ENCODE measurements around the gene SFXN5.

Gene SFXN5

GRCh38 chr2:72926811-72927465, 144.6 kb downstream of the SFXN5 start:
- Histone ChIP-seq H3K4me3 (replicated peaks; ENCODE audit: low read depth, low read length) (no peak overlapping the region), H3K27me3 (replicated peaks; ENCODE audit: control insufficient read depth, insufficient read depth, low read length) (no peaks in the 10 kb centered on the region), H3K36me3 (ENCODE audit: control insufficient read depth, insufficient read depth, low read length) (no peaks in the 10 kb centered on the region)
- no peak for DNase-seq (ENCODE audit: extremely low read depth, insufficient read length)
- no peak for TF ChIP-seq CTCF (IDR thresholded peaks at IDR 0.05; ENCODE audit: insufficient read depth, low read length, poor library complexity, severe bottlenecking)

GRCh38 chr2:72926368-72926767, 145.1 kb downstream of the SFXN5 start:
- Histone ChIP-seq H3K4me3 (replicated peaks; ENCODE audit: low read depth, low read length) (no peak overlapping the region), H3K27me3 (replicated peaks; ENCODE audit: control insufficient read depth, insufficient read depth, low read length) (no peaks in the 10 kb centered on the region), H3K36me3 (ENCODE audit: control insufficient read depth, insufficient read depth, low read length) (no peaks in the 10 kb centered on the region)
- no peak for DNase-seq (ENCODE audit: extremely low read depth, insufficient read length)
- no peak for TF ChIP-seq CTCF (IDR thresholded peaks at IDR 0.05; ENCODE audit: insufficient read depth, low read length, poor library complexity, severe bottlenecking)

- Histone ChIP-seq H3K27me3 (replicated peaks; ENCODE audit: control insufficient read depth, insufficient read depth, low read length) (no peaks in the 10 kb centered on the region), H3K4me3 (replicated peaks; ENCODE audit: low read depth, low read length) (no peak overlapping the region), H3K36me3 (ENCODE audit: control insufficient read depth, insufficient read depth, low read length) (no peaks in the 10 kb centered on the region)
- no peak for TF ChIP-seq CTCF (IDR thresholded peaks at IDR 0.05; ENCODE audit: insufficient read depth, low read length, poor library complexity, severe bottlenecking)
- DNase-seq (ENCODE audit: extremely low read depth, insufficient read length) = no peak
Measured at GRCh38 chr2:72925328-72925943, 146.1 kb downstream of the SFXN5 start.

- DNase-seq (ENCODE audit: extremely low read depth, insufficient read length) = peak; percentile 52
- Histone ChIP-seq H3K4me3 (replicated peaks; ENCODE audit: low read depth, low read length) (no peak overlapping the region), H3K27me3 (replicated peaks; ENCODE audit: control insufficient read depth, insufficient read depth, low read length) (no peaks in the 10 kb centered on the region), H3K36me3 (ENCODE audit: control insufficient read depth, insufficient read depth, low read length) (no peaks in the 10 kb centered on the region)
- TF ChIP-seq CTCF (IDR thresholded peaks at IDR 0.05; ENCODE audit: insufficient read depth, low read length, poor library complexity, severe bottlenecking) = no peak
Measured at GRCh38 chr2:72924353-72925240, 146.9 kb downstream of the SFXN5 start.

GRCh38 chr2:72923833-72924352, 147.6 kb downstream of the SFXN5 start:
- no peaks in the 10 kb centered on the region; the same call in 1 of the 2 replicates for H3K27me3 ChIP-seq (replicated peaks; ENCODE audit: control insufficient read depth, insufficient read depth, low read length)
- H3K4me3 ChIP-seq (replicated peaks; ENCODE audit: low read depth, low read length) = no peak overlapping the region
- no peak for TF ChIP-seq CTCF (IDR thresholded peaks at IDR 0.05; ENCODE audit: insufficient read depth, low read length, poor library complexity, severe bottlenecking)

More at GRCh38 chr2:72923833-72924352, 147.6 kb downstream of the SFXN5 start:
- no peaks in the 10 kb centered on the region for H3K36me3 ChIP-seq (ENCODE audit: control insufficient read depth, insufficient read depth, low read length)
- no peak for DNase-seq (ENCODE audit: extremely low read depth, insufficient read length)

Data from GM06990 (cell line).